Endothelial cell of umbilical vein (primary cell): Measurements from ENCODE around the gene FRMD4A. TPM values are rescaled to one million over a fixed set of nuclear protein-coding genes. Genes with fewer than 3 reads are reported as not detected.

Experiments
- BruUV-seq: library from RNA; stranded (reverse); fragments of 400-500 nt; replicated peaks from 2 replicates; lab custom pipeline; 2021; lab: Mats Ljungman, UMichigan
- CTCF ChIA-PET: fragments of 300-600, 350-600 bp; sonication (Branson Sonifier 250); formaldehyde crosslinking; loops from one replicate; lab custom pipeline; 2021; ENCODE audit warnings: antibody characterized with exemption, inconsistent platforms; lab: Charles Lee
- POLR2A ChIA-PET: fragments of 300-600, 350-600 bp; sonication (Branson Sonifier 250); formaldehyde crosslinking; loops from one replicate; lab custom pipeline; 2021; ENCODE audit warnings: antibody characterized with exemption, inconsistent platforms; lab: Charles Lee
- DNase-seq: peaks from one replicate; pipeline ENCODE4 v3.0.0-alpha.2; 2011; ENCODE audit warnings: low read depth, low spot score
- FAIRE-seq: peaks from 2 replicates; lab custom pipeline; 2011; peaks lifted over from hg19 to GRCh38; lab: Jason Lieb, UNC
- H2AFZ ChIP-seq: 2 replicates; pipeline ENCODE4 v1.6.0; 2012; ENCODE audit warnings: low read depth, low read length, control low read depth, inconsistent platforms
- H3K27ac ChIP-seq: 2 replicates; pipeline ENCODE4 v1.5.1; 2011; ENCODE audit warnings: low read depth, mild to moderate bottlenecking, control low read depth, low read length, moderate library complexity; ENCODE audit not compliant: insufficient read depth
- H3K27me3 ChIP-seq, 2 experiments: 2 replicates each; pipeline versions ENCODE4 v1.6.0 to v1.6.1; 2011; ENCODE audit warnings: low read length in 2 of 2, mixed read lengths in 1 of 2; ENCODE audit not compliant: control insufficient read depth in 2 of 2, insufficient read depth in 2 of 2
- H3K36me3 ChIP-seq, 2 experiments: 2 replicates in 1 of 2; 3 replicates in 1 of 2; pipeline ENCODE4 v1.5.1; 2011; ENCODE audit warnings: low read length in 2 of 2, mild to moderate bottlenecking in 1 of 2, moderate library complexity in 1 of 2; ENCODE audit not compliant: control insufficient read depth in 2 of 2, insufficient read depth in 2 of 2; ENCODE audit errors: extremely low read depth in 1 of 2
- H3K4me1 ChIP-seq: 3 replicates; pipeline ENCODE4 v1.5.1; 2011; ENCODE audit warnings: mild to moderate bottlenecking, low read length; ENCODE audit not compliant: control insufficient read depth, insufficient read depth; ENCODE audit errors: extremely low read depth
- H3K4me2 ChIP-seq: 2 replicates; pipeline ENCODE4 v1.6.1; 2011; ENCODE audit warnings: low read length, control low read depth, mixed read lengths; ENCODE audit not compliant: insufficient read depth
- H3K4me3 ChIP-seq, 3 experiments: fragments of 200-600 bp in 1 of 3; sonication (generic), shearing (Covaris generic) in 1 of 3; replicated peaks in 1 of 3; 2 replicates each; pipeline ENCODE4 v1.5.1; 2011 to 2016; ENCODE audit warnings: control low read depth in 3 of 3, low read length in 3 of 3, mild to moderate bottlenecking in 2 of 3, inconsistent platforms in 1 of 3, low read depth in 1 of 3, moderate library complexity in 1 of 3; ENCODE audit not compliant: insufficient read depth in 1 of 3
- H3K79me2 ChIP-seq: 2 replicates; pipeline ENCODE4 v1.6.0; 2012; ENCODE audit warnings: low read length, inconsistent platforms; ENCODE audit not compliant: control insufficient read depth, insufficient read depth
- H3K9ac ChIP-seq: replicated peaks from 2 replicates; pipeline ENCODE3; 2011; ENCODE audit warnings: low read length, control low read depth; ENCODE audit not compliant: insufficient read depth; ENCODE audit errors: extremely low read depth
- H3K9me1 ChIP-seq: replicated peaks from 3 replicates; pipeline ENCODE4 v1.6.0; 2011; ENCODE audit warnings: mild to moderate bottlenecking, low read length; ENCODE audit not compliant: control insufficient read depth, insufficient read depth; ENCODE audit errors: extremely low read depth
- H3K9me3 ChIP-seq: replicated peaks from 2 replicates; pipeline ENCODE4 v1.5.1; 2012; ENCODE audit warnings: low read length, inconsistent platforms; ENCODE audit not compliant: control insufficient read depth, insufficient read depth
- H4K20me1 ChIP-seq: replicated peaks from 2 replicates; pipeline ENCODE3; 2011; ENCODE audit warnings: mild to moderate bottlenecking, low read length; ENCODE audit not compliant: control insufficient read depth, insufficient read depth; ENCODE audit errors: extremely low read depth
- EZH2 ChIP-seq: IDR thresholded peaks from 2 replicates; pipeline ENCODE4 v1.6.1; 2012; ENCODE audit warnings: borderline replicate concordance, low read depth, mild to moderate bottlenecking, moderate library complexity, low read length, inconsistent platforms; ENCODE audit not compliant: severe bottlenecking
- FOS ChIP-seq: IDR thresholded peaks from 2 replicates; pipeline ENCODE4 v1.6.1; 2011; ENCODE audit warnings: mild to moderate bottlenecking, low read length, moderate library complexity, borderline replicate concordance; ENCODE audit not compliant: insufficient read depth
- GATA2 ChIP-seq: IDR thresholded peaks from 2 replicates; pipeline ENCODE4 v1.7.0; 2011; ENCODE audit warnings: low read depth, mild to moderate bottlenecking, moderate library complexity, mixed read lengths, low read length; ENCODE audit not compliant: insufficient read length, insufficient read depth
- JUN ChIP-seq: IDR thresholded peaks from 2 replicates; pipeline ENCODE4 v1.6.1; 2011; ENCODE audit warnings: borderline replicate concordance, low read depth; ENCODE audit not compliant: insufficient read length, insufficient read depth
- MYC ChIP-seq: IDR thresholded peaks from one replicate; pipeline ENCODE4 v1.6.1; 2011; ENCODE audit warnings: mild to moderate bottlenecking, low read depth, low read length
- POLR2A ChIP-seq: IDR thresholded peaks from 2 replicates; pipeline ENCODE4 v1.6.1; 2012; ENCODE audit warnings: low read depth, mild to moderate bottlenecking, control low read depth, low read length
- POLR2AphosphoS5 ChIP-seq: IDR thresholded peaks from 2 replicates; pipeline ENCODE4 v1.6.1; 2012; ENCODE audit warnings: low read depth, mild to moderate bottlenecking, control low read depth, low read length, moderate library complexity; ENCODE audit not compliant: insufficient read depth
- dilution Hi-C: fragments of 300-500 bp; cut with MboI; formaldehyde crosslinking; loops from one replicate; pipeline ENCODE4 v1.15.0; 2019; ENCODE audit warnings: low sequenced_read_pairs; ENCODE audit not compliant: extremely low pct_ligation_motif_present
- intact Hi-C: fragments of 100-400 bp; cut with micrococcal nuclease; formaldehyde crosslinking; loops from one replicate; pipeline ENCODE4 v1.10.0; 2022
- polyA plus RNA-seq, 4 experiments: library from polyadenylated mRNA; depleted of rRNA in 3 of 4; stranded (reverse) in 3 of 4; unstranded in 1 of 4; fragments of >200 nt; gene quantifications; 2 replicates each; pipeline versions ENCODE4 v1.2.1 to v1.2.3, GENCODE V29; 2011 to 2012; ENCODE audit warnings: missing spikeins in 1 of 4
- total RNA-seq: library from RNA; stranded (reverse); gene quantifications from 2 replicates; pipeline ENCODE4 v1.2.3, GENCODE V29; 2021
- TF ChIP-seq, protein P1 (sequence below), 2 donors: IDR thresholded peaks; 1 replicate in 1 of 2; 2 replicates in 1 of 2; pipeline ENCODE4 v1.5.1; 2011; ENCODE audit warnings: low read length in 2 of 2, mild to moderate bottlenecking in 2 of 2, moderate library complexity in 2 of 2, control low read depth in 1 of 2, inconsistent platforms in 1 of 2, low read depth in 1 of 2; ENCODE audit not compliant: insufficient read depth in 1 of 2; ENCODE audit errors: extremely low read depth in 1 of 2
- TF ChIP-seq, protein P2 (sequence below): IDR thresholded peaks from 2 replicates; pipeline ENCODE4 v1.6.1; 2011; ENCODE audit not compliant: insufficient read depth, insufficient read length

Gene FRMD4A
- total and polyA plus RNA-seq, 2 donors (not counting 3 experiments of a cell fraction or from before 2014, with no cell fraction given), result 123 to 148 TPM

DNA sequence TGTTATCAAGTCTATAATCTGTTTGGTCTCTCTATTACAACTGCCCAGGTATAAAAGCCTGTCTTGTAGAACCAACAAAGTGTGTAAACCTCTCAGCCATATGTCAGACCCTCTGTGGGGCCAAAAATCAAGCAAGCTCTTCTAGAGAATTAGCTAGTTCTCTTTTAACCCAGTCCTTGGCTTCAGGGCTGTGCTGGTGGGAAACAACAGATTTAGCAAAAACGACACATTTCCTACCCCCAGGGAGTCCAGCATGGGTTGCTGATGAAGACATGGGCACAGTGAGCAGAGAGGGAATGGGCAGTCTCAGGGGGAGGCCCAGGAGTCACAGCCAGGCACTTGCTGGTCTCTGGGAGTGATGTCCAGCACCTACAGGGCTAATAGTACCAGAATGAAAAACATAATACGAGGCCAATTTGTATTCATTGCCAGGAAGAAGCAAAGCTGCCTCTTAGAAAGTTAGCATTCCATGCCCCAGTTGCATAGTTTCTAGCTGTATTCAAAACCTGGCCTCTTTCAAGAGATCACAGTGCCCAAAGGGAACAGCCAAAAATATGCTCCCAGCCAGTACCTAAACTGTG lies 80.1 kb downstream of the FRMD4A start:
- TF ChIP-seq POLR2AphosphoS5, result no peak
- no peak for TF ChIP-seq GATA2
- no peak for TF ChIP-seq FOS
- no peak for TF ChIP-seq JUN
- H3K27ac ChIP-seq, result no peak overlapping the region
- no peak for FAIRE-seq
- no peak overlapping the region for H3K4me3 ChIP-seq
- no peak for DNase-seq
- no TSS peak for BruUV-seq
- no peaks in the 10 kb centered on the region for H3K36me3 ChIP-seq
- H3K79me2 ChIP-seq, result no peaks in the 10 kb centered on the region
- H3K4me2 ChIP-seq, result no peak overlapping the region
- CTCF ChIA-PET, result no interaction called here
- H3K9me1 ChIP-seq, result no peaks in the 10 kb centered on the region
- dilution Hi-C loops (no loop called here), intact Hi-C loops (no loop called here)
- no peak overlapping the region for H2AFZ ChIP-seq
- no peak overlapping the region for H3K9ac ChIP-seq
- POLR2A ChIA-PET, result no interaction called here
- H3K4me1 ChIP-seq, result no peaks in the 10 kb centered on the region
- H4K20me1 ChIP-seq, result no peaks in the 10 kb centered on the region
- peaks cover 6 to 12% of the 10 kb centered on the region in 2 experiments for H3K27me3 ChIP-seq
- H3K9me3 ChIP-seq, result no peaks in the 10 kb centered on the region

DNA sequence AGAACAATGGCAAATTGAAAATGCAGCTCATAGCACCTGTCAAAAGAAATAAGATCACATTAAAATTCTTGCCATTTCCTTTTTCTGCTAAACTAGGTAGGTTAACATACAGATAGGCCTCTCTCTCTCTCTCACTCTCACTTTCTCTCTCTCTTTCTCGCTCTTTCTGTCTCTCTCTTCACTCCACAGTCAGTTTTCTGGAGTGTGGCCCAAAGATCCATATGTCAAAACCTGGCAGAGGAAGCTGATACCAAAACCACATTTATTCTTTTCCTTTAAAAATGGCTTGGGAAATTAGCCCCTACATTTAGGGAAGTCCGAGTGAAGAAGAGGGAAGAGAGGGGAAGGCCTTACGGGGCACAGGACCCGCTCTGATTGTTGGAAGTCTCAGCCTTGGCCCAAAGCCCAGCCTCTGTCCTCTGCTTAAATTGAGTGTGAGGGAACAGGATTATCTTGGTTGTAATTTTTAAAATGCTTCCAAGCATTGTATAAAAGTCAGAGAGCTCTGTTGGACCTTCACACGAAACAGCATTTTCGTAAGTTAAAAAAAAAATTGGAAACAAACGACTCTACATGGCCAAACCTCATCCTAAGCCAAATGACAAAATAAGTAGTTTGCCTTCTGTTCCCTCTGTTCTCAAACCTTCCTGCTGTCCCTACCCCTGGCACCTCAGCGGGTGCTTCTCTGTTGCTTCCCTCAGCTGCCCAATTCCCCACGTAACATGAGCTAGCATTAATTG lies 83.2 kb downstream of the FRMD4A start:
- Histone ChIP-seq H3K9me3 (no peaks in the 10 kb centered on the region), H3K4me3 (no peak overlapping the region), H3K79me2 (no peaks in the 10 kb centered on the region), H3K4me2 (no peak overlapping the region), H3K36me3 (no peaks in the 10 kb centered on the region), H4K20me1 (no peaks in the 10 kb centered on the region), H3K9ac (no peak overlapping the region), H3K27ac (no peak overlapping the region), H3K27me3 (peaks cover 2 to 3% of the 10 kb centered on the region in 2 experiments), H3K4me1 (no peaks in the 10 kb centered on the region), H2AFZ (no peak overlapping the region), H3K9me1 (no peaks in the 10 kb centered on the region)
- ChIA-PET CTCF (interaction anchor here (0.6 to 1.3 kb wide), 2 partner anchors 51 to 153 kb away, joined by 3 read pairs; no protein-coding TSS in a partner anchor), POLR2A (no interaction called here)
- no peak for DNase-seq
- intact Hi-C loops, result no loop called here
- TF ChIP-seq EZH2 (no peak), FOS (no peak), POLR2AphosphoS5 (no peak), POLR2A (no peak), GATA2 (no peak), JUN (no peak), MYC (no peak)
- TF ChIP-seq, protein P1, sequence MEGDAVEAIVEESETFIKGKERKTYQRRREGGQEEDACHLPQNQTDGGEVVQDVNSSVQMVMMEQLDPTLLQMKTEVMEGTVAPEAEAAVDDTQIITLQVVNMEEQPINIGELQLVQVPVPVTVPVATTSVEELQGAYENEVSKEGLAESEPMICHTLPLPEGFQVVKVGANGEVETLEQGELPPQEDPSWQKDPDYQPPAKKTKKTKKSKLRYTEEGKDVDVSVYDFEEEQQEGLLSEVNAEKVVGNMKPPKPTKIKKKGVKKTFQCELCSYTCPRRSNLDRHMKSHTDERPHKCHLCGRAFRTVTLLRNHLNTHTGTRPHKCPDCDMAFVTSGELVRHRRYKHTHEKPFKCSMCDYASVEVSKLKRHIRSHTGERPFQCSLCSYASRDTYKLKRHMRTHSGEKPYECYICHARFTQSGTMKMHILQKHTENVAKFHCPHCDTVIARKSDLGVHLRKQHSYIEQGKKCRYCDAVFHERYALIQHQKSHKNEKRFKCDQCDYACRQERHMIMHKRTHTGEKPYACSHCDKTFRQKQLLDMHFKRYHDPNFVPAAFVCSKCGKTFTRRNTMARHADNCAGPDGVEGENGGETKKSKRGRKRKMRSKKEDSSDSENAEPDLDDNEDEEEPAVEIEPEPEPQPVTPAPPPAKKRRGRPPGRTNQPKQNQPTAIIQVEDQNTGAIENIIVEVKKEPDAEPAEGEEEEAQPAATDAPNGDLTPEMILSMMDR (IDR thresholded peaks at IDR 0.05; ENCODE audit: extremely low read depth in 1 of 2, insufficient read depth in 1 of 2, low read depth in 1 of 2, low read length in 2 of 2), result no peak
- TF ChIP-seq, protein P2, sequence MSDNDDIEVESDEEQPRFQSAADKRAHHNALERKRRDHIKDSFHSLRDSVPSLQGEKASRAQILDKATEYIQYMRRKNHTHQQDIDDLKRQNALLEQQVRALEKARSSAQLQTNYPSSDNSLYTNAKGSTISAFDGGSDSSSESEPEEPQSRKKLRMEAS, result no peak
- FAIRE-seq, result no peak
- dilution Hi-C loops, result no loop called here
- BruUV-seq, result no TSS peak
